HepG2 (cell line): ENCODE data around the gene TRPC1. TPM values are rescaled to one million over a fixed set of nuclear protein-coding genes. Genes with fewer than 3 reads are reported as not detected.

ENCODE experiments used
- ATAC-seq: fragments of 200-7000 bp; cut with Tn5 transposase; 3 replicates; pipeline ENCODE4 v1.9.1; 2020; ENCODE audit warnings: mild to moderate bottlenecking, moderate library complexity
- Bru-seq: library from RNA; stranded (reverse); fragments of 400-500 nt; gene quantifications from one replicate; lab custom pipeline; 2021; lab: Mats Ljungman, UMichigan
- BruChase-seq, 2 experiments: library from RNA; stranded (reverse); fragments of 400-500 nt; gene quantifications; one replicate each; lab custom pipeline; 2021; lab: Mats Ljungman, UMichigan
- BruUV-seq: library from RNA; stranded (reverse); fragments of 400-500 nt; replicated peaks from 2 replicates; lab custom pipeline; 2021; lab: Mats Ljungman, UMichigan
- CTCF ChIA-PET: fragments of 300-600 bp; formaldehyde crosslinking; extraction: SDS; loops from one replicate; lab custom pipeline; 2021; ENCODE audit warnings: low total read pairs, inconsistent platforms, low intra/inter-chr PET ratio; lab: Yijun Ruan, JAX
- POLR2A ChIA-PET: fragments of 350-600 bp; sonication (Branson Sonifier 250); formaldehyde crosslinking; loops from one replicate; lab custom pipeline; 2020; ENCODE audit warnings: antibody characterized with exemption, inconsistent platforms; lab: Yijun Ruan, JAX
- DNase-seq: peaks from one replicate; pipeline ENCODE4 v3.0.0-alpha.2; 2015; ENCODE audit warnings: low spot score
- FAIRE-seq: peaks from 3 replicates; lab custom pipeline; 2011; peaks lifted over from hg19 to GRCh38; lab: Jason Lieb, UNC
- H2AFZ ChIP-seq: one replicate; pipeline ENCODE4 v1.6.1; 2011; ENCODE audit warnings: low read length, inconsistent platforms
- H3K27ac ChIP-seq: fragments of 300-600 bp; 3 replicates; pipeline ENCODE4 v1.8.0; 2011; ENCODE audit warnings: mixed run types, mild to moderate bottlenecking, mixed read lengths, low read length, inconsistent platforms; ENCODE audit not compliant: insufficient read depth; ENCODE audit errors: extremely low read length
- H3K27me3 ChIP-seq, 2 experiments: fragments of 200-600 bp in 1 of 2; 2 replicates in 1 of 2; 3 replicates in 1 of 2; pipeline versions ENCODE4 v1.6.0 to v1.8.0; 2011; ENCODE audit warnings: low read length in 2 of 2, mild to moderate bottlenecking in 2 of 2, moderate library complexity in 2 of 2, inconsistent platforms in 1 of 2; ENCODE audit not compliant: insufficient read depth in 2 of 2, control insufficient read depth in 1 of 2
- H3K36me3 ChIP-seq, 2 experiments: fragments of 200-600 bp in 1 of 2; replicated peaks in 1 of 2; 2 replicates in 1 of 2; 3 replicates in 1 of 2; pipeline versions ENCODE4 v1.5.1 to v1.8.0; 2011; ENCODE audit warnings: low read length in 2 of 2, inconsistent platforms in 1 of 2; ENCODE audit not compliant: insufficient read depth in 2 of 2, control insufficient read depth in 1 of 2
- H3K4me1 ChIP-seq: 2 replicates; pipeline ENCODE4 v1.5.1; 2012; ENCODE audit warnings: low read length, inconsistent platforms; ENCODE audit not compliant: insufficient read depth
- H3K4me2 ChIP-seq: 2 replicates; pipeline ENCODE4 v1.6.0; 2011; ENCODE audit warnings: low read depth, low read length, inconsistent platforms
- H3K4me3 ChIP-seq, 3 experiments: fragments of 200-600 bp in 1 of 3; sonication (generic), shearing (Covaris generic) in 1 of 3; replicated peaks in 1 of 3; 2 replicates each; pipeline ENCODE4 v1.5.1; 2011 to 2016; ENCODE audit warnings: low read length in 3 of 3, inconsistent platforms in 2 of 3, low read depth in 2 of 3, mild to moderate bottlenecking in 2 of 3, control low read depth in 1 of 3, mixed read lengths in 1 of 3; ENCODE audit not compliant: insufficient read depth in 1 of 3
- H3K79me2 ChIP-seq: one replicate; pipeline ENCODE4 v1.6.1; 2011; ENCODE audit warnings: low read length, inconsistent platforms; ENCODE audit not compliant: insufficient read depth
- H3K9ac ChIP-seq: 2 replicates; pipeline ENCODE4 v1.6.0; 2011; ENCODE audit warnings: mild to moderate bottlenecking, low read depth, low read length, inconsistent platforms; ENCODE audit not compliant: insufficient read depth
- H3K9me3 ChIP-seq: 2 replicates; pipeline ENCODE4 v1.5.1; 2012; ENCODE audit warnings: mild to moderate bottlenecking, low read length
- H4K20me1 ChIP-seq: 2 replicates; pipeline ENCODE4 v1.6.0; 2011; ENCODE audit warnings: inconsistent platforms, mild to moderate bottlenecking, low read length, moderate library complexity; ENCODE audit not compliant: insufficient read depth
- ATF7 ChIP-seq, 2 experiments: fragments of 450-650 bp in 1 of 2; sonication (generic) in 1 of 2; formaldehyde crosslinking in 1 of 2; IDR thresholded peaks; 2 replicates each; pipeline versions ENCODE4 v1.4.0 to v1.6.1; 2016 to 2020; ENCODE audit warnings: antibody characterized with exemption in 1 of 2, mild to moderate bottlenecking in 1 of 2, missing genetic modification reagents in 1 of 2
- CHD2 ChIP-seq: IDR thresholded peaks from 2 replicates; pipeline ENCODE4 v1.6.1; 2011; ENCODE audit warnings: low read depth, low read length, improper control_type of control experiment
- EED ChIP-seq: sonication (generic); formaldehyde crosslinking; IDR thresholded peaks from 2 replicates; pipeline ENCODE4 v1.5.0; 2020; ENCODE audit warnings: mild to moderate bottlenecking, missing genetic modification reagents
- ELF4 ChIP-seq: sonication (generic); formaldehyde crosslinking; IDR thresholded peaks from 2 replicates; pipeline ENCODE4 v1.5.0; 2020; ENCODE audit warnings: missing genetic modification reagents, mild to moderate bottlenecking, moderate library complexity, borderline replicate concordance
- FOXM1 ChIP-seq: sonication (generic); formaldehyde crosslinking; IDR thresholded peaks from 2 replicates; pipeline ENCODE4 v1.5.0; 2020; ENCODE audit warnings: missing genetic modification reagents
- GMEB1 ChIP-seq: sonication (generic); formaldehyde crosslinking; IDR thresholded peaks from 2 replicates; pipeline ENCODE4 v1.5.1; 2020; ENCODE audit warnings: missing genetic modification reagents, mild to moderate bottlenecking, borderline replicate concordance
- HOXA9 ChIP-seq: sonication (generic); formaldehyde crosslinking; IDR thresholded peaks from 2 replicates; pipeline ENCODE4 v1.8.1; 2022; ENCODE audit warnings: missing genetic modification reagents, mild to moderate bottlenecking, moderate library complexity, borderline replicate concordance
- JDP2 ChIP-seq: sonication (generic); formaldehyde crosslinking; IDR thresholded peaks from 2 replicates; pipeline ENCODE4 v1.8.1; 2022; ENCODE audit warnings: missing genetic modification reagents, borderline replicate concordance
- MAF1 ChIP-seq: sonication (generic); formaldehyde crosslinking; IDR thresholded peaks from 2 replicates; pipeline ENCODE4 v1.5.0; 2020; ENCODE audit warnings: missing genetic modification reagents, borderline replicate concordance
- SMAD3 ChIP-seq: sonication (generic); formaldehyde crosslinking; IDR thresholded peaks from 2 replicates; pipeline ENCODE4 v1.4.0; 2020; ENCODE audit warnings: missing genetic modification reagents
- YEATS2 ChIP-seq: sonication (generic); formaldehyde crosslinking; IDR thresholded peaks from 2 replicates; pipeline ENCODE4 v1.4.0; 2020; ENCODE audit warnings: missing genetic modification reagents, borderline replicate concordance
- ZFYVE20 ChIP-seq: sonication (generic); formaldehyde crosslinking; IDR thresholded peaks from 2 replicates; pipeline ENCODE4 v1.8.0; 2023; ENCODE audit warnings: low read depth, mild to moderate bottlenecking, moderate library complexity, missing genetic modification reagents, borderline replicate concordance
- ZNF382 ChIP-seq: sonication (generic); formaldehyde crosslinking; IDR thresholded peaks from 2 replicates; pipeline ENCODE4 v1.5.0; 2020; ENCODE audit warnings: missing genetic modification reagents, mild to moderate bottlenecking, borderline replicate concordance
- ZNF558 ChIP-seq: sonication (generic); formaldehyde crosslinking; IDR thresholded peaks from 2 replicates; pipeline ENCODE4 v1.9.0; 2022; ENCODE audit warnings: mild to moderate bottlenecking, missing genetic modification reagents, borderline replicate concordance
- WGBS: methylation state at CpG from one replicate; pipeline ENCODE4 v1.1.6; 2017; ENCODE audit warnings: low lambda C conversion rate; 5-methylcytosine and 5-hydroxymethylcytosine counted together
- in situ Hi-C: cut with HindIII; loops from 2 replicates; pipeline ENCODE4 v1.10.0; 2017; ENCODE audit warnings: low pct_unique_long_range_greater_than_20kb; ENCODE audit not compliant: extremely low pct_ligation_motif_present
- intact Hi-C: fragments of 100-400 bp; cut with micrococcal nuclease; formaldehyde crosslinking; loops from one replicate; pipeline ENCODE4 v1.10.0; 2022; ENCODE audit not compliant: unreplicated experiment
- long read RNA-seq, 2 experiments: library from RNA in 1 of 2; library from polyadenylated mRNA in 1 of 2; stranded (forward) in 1 of 2; unstranded in 1 of 2; transcript quantifications; one replicate each; pipeline ENCODE4 v2.0.0, GENCODE V29; 2019 to 2022
- polyA minus RNA-seq, 3 experiments: library from RNA; depleted of rRNA, polyadenylated mRNA; stranded (reverse); fragments of >200 nt; gene quantifications; 2 replicates each; pipeline ENCODE4 v1.2.3, GENCODE V29; 2011; ENCODE audit warnings: low replicate concordance in 1 of 3
- polyA plus RNA-seq, 8 experiments: library from polyadenylated mRNA; depleted of rRNA in 3 of 8; stranded (reverse) in 7 of 8; unstranded in 1 of 8; fragments of >200 nt; fragmentation: Illumina TruSeq in 4 of 8; extraction: Trizol in 4 of 8; gene quantifications; 2 replicates each; pipeline versions ENCODE4 v1.2.1 to v1.2.3, GENCODE V29; 2011 to 2016; ENCODE audit warnings: low read depth in 4 of 8, missing spikeins in 1 of 8, mixed read lengths in 1 of 8; ENCODE audit not compliant: insufficient read depth in 1 of 8
- total RNA-seq, 5 experiments: library from RNA; depleted of rRNA; stranded (reverse); fragments of >200 nt; fragmentation: Illumina TruSeq; extraction: Trizol; gene quantifications; 2 replicates each; pipeline ENCODE4 v1.2.3, GENCODE V29; 2016; ENCODE audit warnings: low read depth in 1 of 5
- TF ChIP-seq, protein P1 (sequence below): fragments of 450-650 bp; IDR thresholded peaks from 2 replicates; pipeline ENCODE4 v1.6.1; 2016

Gene TRPC1
- total RNA-seq (2016; rRNA removed; fragmentation: Illumina TruSeq; extraction: Trizol), result 7.6 and 10.8 TPM in 2 replicates
- 17.8 and 21.7 TPM in 2 replicates for total RNA-seq (2016; cell fraction: cytosol; rRNA removed; fragmentation: Illumina TruSeq; extraction: Trizol; ENCODE audit: low read depth)
- total RNA-seq (2016; cell fraction: insoluble cytoplasmic fraction; rRNA removed; fragmentation: Illumina TruSeq; extraction: Trizol), result 8.0 and 11.6 TPM in 2 replicates
- total RNA-seq (2016; cell fraction: membrane; rRNA removed; fragmentation: Illumina TruSeq; extraction: Trizol), result 10.1 and 10.8 TPM in 2 replicates
- 25.9 and 26.7 TPM in 2 replicates for total RNA-seq (2016; cell fraction: nucleus; rRNA removed; fragmentation: Illumina TruSeq; extraction: Trizol)
- polyA plus RNA-seq (2011; rRNA removed), result 12.2 and 13.1 TPM in 2 replicates
- 9.7 and 12.9 TPM in 2 replicates for polyA plus RNA-seq (2011; cell fraction: cytosol; rRNA removed)
- 19.6 and 23.1 TPM in 2 replicates for polyA plus RNA-seq (2011; cell fraction: nucleus; rRNA removed)
- 9.4 and 11.9 TPM in 2 replicates for polyA plus RNA-seq (2012)
- 0.45 and 1.3 TPM in 2 replicates for polyA plus RNA-seq (2016; cell fraction: cytosol; fragmentation: Illumina TruSeq; extraction: Trizol; ENCODE audit: low read depth)
- polyA plus RNA-seq (2016; cell fraction: insoluble cytoplasmic fraction; fragmentation: Illumina TruSeq; extraction: Trizol; ENCODE audit: low read depth), result 4.4 and 4.9 TPM in 2 replicates
- 2.0 and 2.4 TPM in 2 replicates for polyA plus RNA-seq (2016; cell fraction: membrane; fragmentation: Illumina TruSeq; extraction: Trizol; ENCODE audit: low read depth)
- 16.4 and 19.8 TPM in 2 replicates for polyA plus RNA-seq (2016; cell fraction: nucleus; fragmentation: Illumina TruSeq; extraction: Trizol; ENCODE audit: insufficient read depth, low read depth)
- 5.0 and 24.4 TPM in 2 replicates for polyA minus RNA-seq (2011; rRNA and poly(A)+ RNA removed; ENCODE audit: low replicate concordance)
- 17.5 and 21.8 TPM in 2 replicates for polyA minus RNA-seq (2011; cell fraction: cytosol; rRNA and poly(A)+ RNA removed)
- polyA minus RNA-seq (2011; cell fraction: nucleus; rRNA and poly(A)+ RNA removed), result 107 and 114 TPM in 2 replicates
- Bru-seq, nascent RNA, result percentile 80 among the genes with signal in this experiment
- percentile 72 among the genes with signal in this experiment for BruChase-seq, experiment 1, labeled RNA remaining after a 6-hour chase
- BruChase-seq, experiment 2, labeled RNA remaining after a 2-hour chase, result percentile 80 among the genes with signal in this experiment
- long read RNA-seq, experiment 1, result 0 reads
- long read RNA-seq, experiment 2, full-length matches to known transcripts, result 1 of 10 reads
- long read RNA-seq, experiment 2, partial matches to known transcripts, result 0 of 10 reads
- long read RNA-seq, experiment 2, other reads (novel, unspliced or antisense), result 9 of 10 reads

GRCh38 chr3:142723968-142724681, at the start of gene TRPC1:
TSS of gene TRPC1 (plus strand) at chr3:142724034. CDS start at chr3:142724560, 526 bp downstream.
- Histone ChIP-seq H3K4me3 (peak within 1 kb of the TSS; percentile 82 to 97 (median 96)), H4K20me1 (no peaks in the 10 kb centered on the region; the same call in 1 of the 2 replicates), H3K4me2 (peak within 1 kb of the TSS; percentile 86), H3K27ac (peak within 1 kb of the TSS; percentile 92), H2AFZ (peak within 1 kb of the TSS; percentile 97), H3K36me3 (no peaks in the 10 kb centered on the region), H3K9ac (peak within 1 kb of the TSS; percentile 87), H3K9me3 (no peaks in the 10 kb centered on the region), H3K4me1 (peaks cover 18% of the 10 kb centered on the region), H3K79me2 (peaks cover 22% of the 10 kb centered on the region), H3K27me3 (no peaks in the 10 kb centered on the region; a peak in 1 of 5 replicates)
- DNase-seq (peak; percentile 76), FAIRE-seq (no peak), ATAC-seq (peak; percentile 89)
- intact Hi-C loops (loop anchor here (2.0 to 5.0 kb wide), 3 partner anchors 127 to 278 kb away; partner anchors contain the start of genes PLS1 and U2SURP), in situ Hi-C loops (no loop called here)
- CTCF ChIA-PET, result no interaction called here
- BruUV-seq, result no TSS peak
- WGBS, result 0% methylated on average over 10 of the region's 73 CpGs
- POLR2A ChIA-PET, result interaction anchor here (0.8 to 1.7 kb wide), 6 partner anchors 8 to 277 kb away, joined by 3 to 8 read pairs (median 5); partner anchors contain the start of genes ATR, PLS1 and U2SURP
- TF ChIP-seq EED (no peak), GMEB1 (no peak), FOXM1 (no peak), ATF7 (IDR thresholded peaks at IDR 0.05) (no peak), ATF7 (CRISPR knock-in tag; IDR thresholded peaks at IDR 0.05) (no peak), MAF1 (CRISPR knock-in tag) (no peak), YEATS2 (CRISPR knock-in tag) (no peak), CHD2 (no peak), ZNF558 (CRISPR knock-in tag) (no peak), HOXA9 (CRISPR knock-in tag) (no peak), SMAD3 (CRISPR knock-in tag) (no peak), JDP2 (CRISPR knock-in tag) (no peak), ZFYVE20 (CRISPR knock-in tag) (no peak), ELF4 (CRISPR knock-in tag) (no peak), ZNF382 (no peak)
- TF ChIP-seq, protein P1, sequence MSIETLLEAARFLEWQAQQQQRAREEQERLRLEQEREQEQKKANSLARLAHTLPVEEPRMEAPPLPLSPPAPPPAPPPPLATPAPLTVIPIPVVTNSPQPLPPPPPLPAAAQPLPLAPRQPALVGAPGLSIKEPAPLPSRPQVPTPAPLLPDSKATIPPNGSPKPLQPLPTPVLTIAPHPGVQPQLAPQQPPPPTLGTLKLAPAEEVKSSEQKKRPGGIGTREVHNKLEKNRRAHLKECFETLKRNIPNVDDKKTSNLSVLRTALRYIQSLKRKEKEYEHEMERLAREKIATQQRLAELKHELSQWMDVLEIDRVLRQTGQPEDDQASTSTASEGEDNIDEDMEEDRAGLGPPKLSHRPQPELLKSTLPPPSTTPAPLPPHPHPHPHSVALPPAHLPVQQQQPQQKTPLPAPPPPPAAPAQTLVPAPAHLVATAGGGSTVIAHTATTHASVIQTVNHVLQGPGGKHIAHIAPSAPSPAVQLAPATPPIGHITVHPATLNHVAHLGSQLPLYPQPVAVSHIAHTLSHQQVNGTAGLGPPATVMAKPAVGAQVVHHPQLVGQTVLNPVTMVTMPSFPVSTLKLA, result no peak
